HG03342 (cell line): ENCODE results near the gene FHIP1B.

Experiments
- ATAC-seq: cut with Tn5 transposase; IDR thresholded peaks from one replicate; pipeline ENCODE4 v1.9.1; 2021; ENCODE audit warnings: mild to moderate bottlenecking, moderate library complexity; ENCODE audit not compliant: unreplicated experiment

Gene FHIP1B

DNA sequence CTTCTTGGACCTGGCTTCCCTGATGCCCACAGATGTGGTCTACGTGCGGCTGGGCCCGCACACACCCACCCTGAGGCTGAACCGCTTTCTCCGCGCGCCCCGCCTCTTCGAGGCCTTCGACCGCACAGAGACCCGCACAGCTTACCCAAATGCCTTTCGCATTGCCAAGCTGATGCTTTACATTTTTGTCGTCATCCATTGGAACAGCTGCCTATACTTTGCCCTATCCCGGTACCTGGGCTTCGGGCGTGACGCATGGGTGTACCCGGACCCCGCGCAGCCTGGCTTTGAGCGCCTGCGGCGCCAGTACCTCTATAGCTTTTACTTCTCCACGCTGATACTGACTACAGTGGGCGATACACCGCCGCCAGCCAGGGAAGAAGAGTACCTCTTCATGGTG lies 5.7 kb upstream of the FHIP1B start:
- no peak for ATAC-seq

DNA sequence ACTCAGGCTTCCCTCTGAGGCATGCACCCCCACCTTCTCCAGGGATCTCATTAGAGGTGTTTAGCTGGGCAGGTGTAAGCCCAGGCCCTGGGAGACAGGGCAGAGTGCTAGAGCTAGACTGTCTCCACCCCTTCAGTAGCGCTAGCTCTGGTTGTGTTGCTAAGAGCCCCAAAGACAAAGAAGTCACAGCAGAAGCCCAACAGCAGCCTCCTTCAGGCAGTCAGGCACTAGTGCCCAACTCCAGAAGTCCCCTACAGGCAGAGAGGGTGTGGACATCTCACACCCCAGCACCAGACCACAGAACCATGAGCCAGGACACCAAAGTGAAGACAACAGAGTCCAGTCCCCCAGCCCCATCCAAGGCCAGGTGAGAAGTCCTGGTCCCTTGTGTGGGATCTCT lies 4.5 kb upstream of the FHIP1B start, which contains the start of gene CNGA4:
CNGA4 (plus strand) TSS at position 188 of the 400 bp plus-strand sequence; CDS start at position 306, 118 bp downstream.
- no peak for ATAC-seq

DNA sequence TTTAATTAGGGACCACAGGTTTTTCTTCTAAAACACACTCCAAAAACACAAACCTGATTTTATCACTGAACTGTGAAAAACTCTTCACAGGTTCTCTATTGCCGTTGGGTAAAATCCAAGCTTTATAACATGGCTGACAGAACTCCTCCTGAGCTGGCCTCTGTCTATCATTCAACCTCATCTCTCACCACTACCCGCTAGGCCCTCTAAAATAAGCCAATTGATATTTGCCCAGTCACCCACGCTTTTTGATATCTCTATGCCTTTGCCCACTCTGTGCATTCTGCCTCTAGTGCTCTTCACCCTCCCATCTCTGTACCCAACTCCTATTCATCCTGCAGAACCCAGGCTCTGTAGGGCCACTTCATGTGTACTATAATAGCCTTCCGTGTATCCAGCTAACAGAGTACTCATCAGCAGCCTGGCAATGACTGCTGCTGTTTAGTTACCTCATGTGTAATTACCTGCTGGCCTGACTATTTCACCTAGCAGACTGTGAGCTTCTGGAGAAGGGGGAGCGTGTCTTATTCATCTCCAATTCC lies 3.4 kb upstream of the FHIP1B start:
- ATAC-seq = no peak

DNA sequence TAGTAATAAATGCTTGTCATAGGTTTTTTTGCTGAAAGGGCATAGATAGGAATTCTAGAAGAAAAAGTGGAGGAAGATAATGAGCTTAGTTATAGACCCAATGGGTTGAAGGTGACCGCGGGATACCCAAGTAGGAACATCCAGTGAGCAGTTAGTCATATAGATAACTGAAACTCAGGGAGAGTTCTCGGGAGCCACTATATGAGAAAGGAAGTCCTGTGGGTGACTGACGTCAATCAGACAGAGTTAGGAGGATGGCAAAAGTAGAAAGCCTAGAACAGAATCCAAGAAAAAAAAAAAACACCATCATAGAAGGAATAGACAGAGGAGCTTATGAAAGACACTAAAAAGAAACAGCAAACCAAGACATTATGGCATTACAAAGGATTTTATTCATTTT lies 2.8 kb upstream of the FHIP1B start:
- no peak for ATAC-seq

DNA sequence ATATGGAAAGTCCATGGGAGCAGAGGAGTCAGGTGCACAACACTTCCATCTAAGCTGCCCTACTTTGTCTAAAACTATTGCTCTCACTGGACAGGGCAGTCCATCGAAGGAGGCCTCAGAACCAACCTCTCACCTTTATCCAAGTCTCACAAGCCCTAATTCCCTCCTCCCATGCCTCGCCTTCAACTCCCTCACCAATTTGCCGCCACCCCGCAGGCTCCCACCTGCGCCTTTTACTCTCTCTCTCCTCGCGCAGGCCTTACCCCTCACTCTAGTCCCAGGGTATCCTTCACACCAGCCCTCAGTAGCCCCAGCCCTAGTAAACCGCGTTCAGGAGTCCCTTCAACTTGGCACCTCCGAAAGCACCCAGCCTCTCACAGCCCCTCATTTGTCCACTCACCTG lies 451 bp downstream of the FHIP1B start:
- ATAC-seq = no peak

DNA sequence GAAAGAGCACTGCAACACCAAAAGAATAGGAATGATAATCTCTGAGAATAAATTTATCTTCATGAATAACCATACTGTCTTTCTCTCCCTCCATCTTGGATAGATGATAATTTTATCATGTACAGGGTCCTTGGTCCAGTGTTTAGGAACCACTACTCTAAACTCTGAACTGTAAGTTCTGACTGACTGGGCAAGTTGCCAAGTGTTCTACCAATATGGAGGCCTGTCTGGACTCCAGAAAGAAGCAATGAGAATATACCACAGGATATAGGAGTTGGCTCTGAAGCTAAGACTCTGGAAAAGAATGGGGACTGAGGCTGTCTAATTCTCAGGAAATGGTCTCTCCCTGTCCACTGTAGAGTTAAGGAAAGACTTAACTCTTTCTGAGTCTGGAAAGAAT lies 1.5 kb downstream of the FHIP1B start:
- no peak for ATAC-seq

DNA sequence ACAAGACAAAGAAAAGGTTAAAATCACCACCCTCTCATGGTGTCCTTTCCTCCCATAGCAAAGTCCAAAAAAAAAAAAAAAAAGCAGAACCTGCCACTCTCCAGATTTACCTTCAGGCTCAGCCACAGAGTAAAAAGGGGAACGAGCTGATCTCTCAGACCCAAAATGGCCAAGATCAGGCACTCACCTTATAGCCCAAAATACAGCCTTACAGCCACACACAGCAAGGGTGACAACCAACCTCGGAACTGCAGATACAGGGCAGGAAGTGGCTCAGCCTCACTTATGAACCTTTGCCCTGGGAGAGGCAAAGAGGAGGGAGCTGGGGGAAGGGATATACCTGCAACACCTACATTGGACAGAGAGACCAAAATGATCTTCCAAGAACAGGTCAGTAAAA lies 4.5 kb downstream of the FHIP1B start:
- ATAC-seq = no peak

DNA sequence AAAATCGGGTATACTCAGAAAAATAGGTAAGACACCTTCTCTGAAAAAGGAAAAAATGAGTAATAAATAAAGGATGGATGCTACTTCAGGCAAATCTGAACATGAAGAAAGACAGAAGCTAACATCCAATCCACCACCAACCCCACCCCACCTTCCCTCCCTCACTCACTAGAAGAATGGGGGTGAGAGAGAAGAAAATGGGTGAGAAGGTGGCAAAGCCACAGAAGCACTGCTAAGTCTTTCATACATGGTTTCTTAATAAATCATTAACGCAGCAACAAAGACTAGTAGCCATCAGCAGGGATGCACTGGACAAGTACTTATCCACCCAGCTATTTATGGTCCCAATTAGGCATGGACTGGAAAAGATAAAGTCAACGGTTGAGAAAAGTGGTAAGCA lies 5.9 kb downstream of the FHIP1B start:
- no peak for ATAC-seq

DNA sequence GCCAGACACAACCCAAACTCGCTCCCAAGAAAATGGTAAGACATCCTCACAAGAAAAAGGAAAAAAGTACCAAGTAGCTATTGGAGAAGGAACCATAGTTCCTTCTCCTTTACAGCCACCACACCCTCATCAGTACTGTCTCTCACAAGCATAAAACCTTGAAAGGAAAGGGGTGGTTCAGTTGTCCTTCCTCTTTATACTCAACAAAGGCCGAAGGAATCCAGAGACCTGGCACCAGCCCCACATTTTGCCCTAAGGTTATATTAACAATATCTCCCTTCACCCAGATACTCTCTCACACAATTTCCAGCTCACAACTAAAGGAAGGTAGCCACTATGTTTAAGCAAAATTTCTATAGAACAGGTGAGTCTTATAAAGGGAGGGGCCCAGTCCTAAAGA lies 8.5 kb downstream of the FHIP1B start:
- no peak for ATAC-seq

DNA sequence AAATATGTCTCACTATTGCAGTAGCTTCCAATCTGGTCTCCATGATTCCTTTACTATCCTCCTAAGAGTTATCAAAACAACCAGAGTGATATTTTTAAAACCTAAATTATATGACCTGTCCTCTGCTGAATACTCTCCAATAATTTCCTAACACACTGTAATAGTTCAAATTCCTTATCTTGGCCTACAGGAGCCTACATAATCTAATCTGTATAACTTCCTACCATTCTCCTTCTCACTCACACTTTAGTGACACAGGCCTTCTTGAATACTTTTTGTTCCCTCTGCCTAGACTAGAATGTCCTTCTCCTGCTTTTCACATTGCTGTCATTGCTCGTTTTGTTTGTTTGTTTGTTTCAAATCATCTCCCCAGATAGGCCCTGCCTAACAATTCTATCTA lies 9.4 kb downstream of the FHIP1B start:
- no peak for ATAC-seq

DNA sequence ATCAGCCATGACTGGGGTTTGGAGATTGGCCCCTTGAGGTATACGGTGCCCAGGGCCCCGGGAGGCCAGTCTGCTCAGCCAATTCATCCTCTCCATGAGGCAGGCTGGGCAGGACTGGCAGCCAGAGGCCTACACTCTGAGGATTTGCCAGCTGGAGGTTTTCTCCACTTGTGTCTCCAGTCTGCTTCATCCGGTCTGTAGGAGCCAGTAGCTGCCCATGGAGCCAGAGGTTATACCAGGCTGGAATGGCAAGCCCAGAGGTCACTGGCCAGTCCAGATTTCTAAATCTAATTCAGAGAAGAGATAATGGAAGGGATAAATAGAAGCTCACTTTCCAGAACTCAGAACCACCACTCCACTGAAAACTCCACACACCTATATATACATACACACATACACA lies 10.0 kb downstream of the FHIP1B start:
- no peak for ATAC-seq

DNA sequence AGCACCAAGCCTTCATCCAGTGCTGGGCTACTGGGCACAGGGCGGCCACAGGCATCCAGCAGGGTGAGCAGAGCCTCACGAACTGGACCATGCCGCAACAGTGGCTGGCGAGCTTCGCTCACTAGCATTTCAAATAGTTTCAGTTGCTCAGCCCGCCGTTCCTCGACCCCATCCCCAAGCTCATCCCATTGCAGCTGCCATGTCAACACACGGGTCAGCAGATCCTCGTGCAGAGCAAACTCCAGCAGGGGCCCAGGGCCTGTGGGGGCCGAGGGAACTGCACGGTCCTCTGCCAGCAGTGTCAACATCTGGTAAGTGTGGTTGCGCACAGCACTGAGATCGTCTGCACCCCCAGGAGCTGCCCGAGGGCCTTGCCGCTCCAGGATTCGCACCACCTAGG lies 10.6 kb downstream of the FHIP1B start:
- no peak for ATAC-seq

DNA sequence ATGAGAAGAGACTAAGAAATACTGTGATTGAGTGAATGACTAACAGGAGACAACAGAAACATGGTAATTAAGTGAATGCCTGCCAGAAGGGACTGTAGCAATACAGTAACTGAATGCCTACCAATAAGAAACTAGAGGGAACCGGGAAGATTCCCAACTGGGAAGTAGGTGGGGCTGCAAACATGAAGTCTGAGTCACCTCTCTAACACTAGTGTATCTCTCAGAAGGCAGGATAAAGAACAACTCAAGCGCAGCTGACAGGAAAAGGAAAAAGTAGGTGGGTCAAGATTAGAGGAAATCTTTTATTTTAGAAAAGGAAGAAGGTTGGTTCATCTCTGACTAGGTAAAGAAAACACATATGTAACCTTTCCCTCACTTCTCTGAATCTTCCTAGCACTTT lies 15.1 kb downstream of the FHIP1B start:
- ATAC-seq = no peak

DNA sequence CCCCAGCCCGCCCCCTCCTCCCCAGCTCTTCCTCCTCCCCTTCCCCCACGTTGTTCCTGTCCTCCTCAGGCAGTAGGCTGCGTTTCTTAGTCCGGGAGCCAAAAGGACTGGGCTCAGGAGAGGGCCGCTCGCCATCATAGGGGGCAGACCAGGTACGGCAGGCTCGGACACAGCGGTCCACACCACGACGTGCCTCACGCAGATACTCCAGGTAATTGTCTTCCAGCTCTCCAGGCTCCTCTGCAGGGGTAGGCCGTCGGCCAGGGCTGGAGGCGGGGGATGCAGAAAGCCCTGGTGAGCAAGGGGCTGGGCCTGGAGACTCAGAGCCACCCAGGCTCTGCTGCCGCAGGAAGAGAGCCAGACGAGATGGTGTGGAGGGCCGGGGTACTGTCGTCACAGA lies 16.7 kb downstream of the FHIP1B start:
- no peak for ATAC-seq

DNA sequence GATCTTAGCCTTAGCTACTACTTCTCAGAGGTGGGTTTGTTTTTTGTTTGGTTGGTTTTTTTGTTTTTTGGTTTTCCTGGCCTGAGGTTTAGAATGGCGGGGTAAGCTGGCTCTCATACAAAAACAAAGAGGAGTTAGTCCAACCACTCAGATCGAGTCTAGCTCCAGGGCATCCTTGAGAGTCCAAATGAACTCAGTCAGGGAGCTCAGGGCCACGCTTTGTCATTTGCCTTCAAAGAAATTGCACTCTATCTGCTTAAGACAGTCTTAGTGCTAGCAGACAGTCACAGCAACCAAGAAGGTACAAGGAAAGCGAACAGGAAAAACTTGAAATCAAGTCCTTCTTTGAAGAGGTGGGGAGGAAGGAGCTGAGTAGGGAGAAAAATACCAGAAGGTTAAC lies 17.9 kb downstream of the FHIP1B start:
- no peak for ATAC-seq

DNA sequence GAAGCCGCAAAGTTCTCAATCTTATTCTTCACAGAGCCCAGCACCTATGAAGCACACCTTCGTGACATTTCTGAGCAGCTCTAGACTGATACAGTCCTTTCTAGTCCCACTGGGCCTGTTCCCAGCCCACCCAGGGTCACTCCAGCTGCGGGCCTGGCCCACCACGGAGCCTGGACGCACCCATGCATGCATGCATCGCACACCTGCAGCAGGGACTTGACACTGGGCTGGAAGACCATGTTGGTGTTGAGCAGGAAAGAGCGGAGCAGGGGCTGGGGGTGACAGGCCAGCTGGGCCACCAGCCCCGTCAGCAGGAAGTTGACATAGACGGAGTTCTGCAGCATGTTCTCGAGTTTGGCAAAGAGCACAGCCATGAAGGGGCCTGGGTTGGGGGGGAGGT lies 19.9 kb downstream of the FHIP1B start:
- no peak for ATAC-seq

DNA sequence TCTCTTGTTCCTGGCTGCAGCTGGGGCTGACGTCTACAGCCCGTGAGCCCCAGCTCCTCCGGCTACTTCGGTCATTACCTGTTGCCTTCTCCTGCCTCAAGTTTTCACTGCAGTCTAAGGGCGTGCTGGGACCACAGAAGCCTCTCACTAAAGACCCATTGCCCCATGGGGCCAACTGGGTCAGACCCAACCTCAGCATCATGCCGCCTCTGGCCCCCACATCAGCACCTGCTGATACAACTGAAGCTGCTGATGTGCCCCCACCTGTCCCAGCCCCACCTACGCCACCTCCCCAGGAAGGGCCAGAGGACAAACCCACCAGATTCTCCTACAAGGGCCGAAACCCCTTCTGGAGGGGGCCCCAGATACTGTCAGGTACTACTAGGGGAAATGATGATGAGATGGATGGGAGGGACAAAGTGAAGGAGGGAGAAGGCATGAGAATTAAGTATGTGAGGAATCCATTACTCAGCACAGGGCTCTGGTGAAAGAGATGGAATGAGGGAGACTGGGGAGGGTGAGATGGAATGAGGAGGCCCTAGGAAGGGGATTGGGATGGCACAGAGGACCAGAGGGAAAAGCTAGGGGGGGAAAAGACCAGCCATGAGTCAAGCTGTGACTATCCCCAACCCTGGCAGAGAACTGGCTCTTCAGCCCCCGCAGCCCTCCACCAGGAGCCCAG lies 24.0 kb downstream of the FHIP1B start:
- ATAC-seq = no peak

DNA sequence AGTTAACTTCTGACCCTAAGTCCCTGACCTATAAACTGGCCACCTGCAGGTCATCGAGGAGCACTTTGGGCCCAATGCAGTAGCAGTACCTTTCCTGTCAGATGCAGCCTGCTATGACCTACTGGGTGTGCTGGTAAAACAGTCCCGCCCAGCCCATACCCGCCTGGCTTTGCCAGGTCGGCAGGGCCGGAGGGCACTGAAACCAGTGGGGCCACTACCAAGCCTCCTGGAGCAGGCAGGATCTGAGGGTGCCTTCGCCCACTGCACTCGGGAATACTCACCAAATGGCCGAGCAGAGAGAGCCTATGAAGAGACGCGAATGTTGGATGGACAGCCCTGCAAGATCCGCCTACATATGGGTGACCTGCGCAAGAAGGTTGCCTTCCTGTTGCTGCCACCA lies 24.6 kb downstream of the FHIP1B start:
- no peak for ATAC-seq

DNA sequence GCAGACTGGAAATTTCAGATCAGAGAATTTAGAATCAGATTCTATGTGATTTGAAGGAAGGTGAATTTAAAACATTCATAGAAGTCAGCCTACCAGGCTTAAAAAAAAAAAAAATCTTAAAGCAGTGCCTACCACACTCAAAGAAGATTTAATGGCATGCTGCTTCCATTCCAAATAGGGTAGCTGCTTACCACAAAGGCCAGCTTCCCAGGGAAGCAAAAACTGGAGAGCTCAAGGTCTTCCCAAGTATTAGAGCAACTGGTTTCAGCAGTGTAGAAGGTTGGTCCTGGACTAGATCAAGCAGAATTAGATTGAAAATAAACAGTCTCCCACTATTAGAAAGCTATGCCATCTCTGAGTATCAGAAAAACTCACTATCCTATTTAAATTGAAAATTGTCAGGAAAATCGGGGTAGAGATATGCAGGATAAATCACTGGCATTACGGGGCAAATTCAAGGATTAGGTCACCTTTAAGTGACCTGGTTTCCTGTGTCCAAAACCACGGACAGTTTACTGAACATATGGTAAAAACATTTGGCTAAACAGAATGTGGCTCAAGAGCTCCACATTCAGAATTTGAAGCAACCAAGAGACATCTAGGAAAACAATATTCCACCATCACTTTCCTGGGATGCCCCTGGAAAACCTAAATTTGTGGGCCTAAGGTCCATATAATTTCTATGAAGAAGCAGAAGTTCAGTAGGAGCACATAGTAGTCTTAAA lies 27.8 kb downstream of the FHIP1B start:
- no peak for ATAC-seq

DNA sequence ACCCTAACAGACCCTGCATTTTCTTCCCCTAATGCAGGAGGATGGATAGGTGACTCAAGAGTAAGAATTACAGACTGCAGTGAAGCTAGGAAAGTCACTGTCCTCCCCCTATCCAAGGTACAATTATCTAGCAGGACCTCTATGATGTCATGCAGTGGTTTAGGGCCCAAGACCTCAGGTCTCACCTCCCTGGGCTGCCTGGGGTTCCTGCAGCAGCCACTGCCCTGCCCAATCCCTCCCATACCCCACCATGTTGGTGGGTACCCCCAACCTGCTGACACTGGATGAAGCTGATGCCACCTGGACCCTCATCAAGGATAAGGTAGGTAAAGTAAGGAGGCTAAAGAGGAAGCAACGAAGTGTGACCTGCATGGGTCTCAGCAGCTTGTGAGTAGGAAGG lies 29.1 kb downstream of the FHIP1B start, which contains the start of gene C11orf42:
C11orf42 (plus strand) TSS at position 192 of the 400 bp plus-strand sequence; CDS start at position 251, 59 bp downstream.
- ATAC-seq = no peak

DNA sequence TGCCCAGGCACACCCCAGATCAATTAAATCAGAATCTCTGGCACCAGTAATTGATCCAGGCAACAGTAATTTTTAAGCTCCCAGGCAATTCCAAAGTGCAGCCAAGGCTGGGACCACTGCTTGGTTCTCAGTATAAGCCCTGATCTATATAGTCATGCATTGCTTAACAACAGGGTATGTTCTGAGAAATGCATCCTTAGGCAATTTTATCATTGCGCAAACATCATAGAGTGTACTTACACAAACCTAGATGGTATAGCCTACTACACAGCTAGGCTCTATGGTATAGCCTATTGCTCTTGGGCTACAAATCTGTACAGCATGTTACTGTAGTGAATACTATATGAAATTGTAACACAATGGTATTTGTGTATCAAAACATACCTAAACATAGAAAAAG lies 29.7 kb downstream of the FHIP1B start:
- no peak for ATAC-seq

DNA sequence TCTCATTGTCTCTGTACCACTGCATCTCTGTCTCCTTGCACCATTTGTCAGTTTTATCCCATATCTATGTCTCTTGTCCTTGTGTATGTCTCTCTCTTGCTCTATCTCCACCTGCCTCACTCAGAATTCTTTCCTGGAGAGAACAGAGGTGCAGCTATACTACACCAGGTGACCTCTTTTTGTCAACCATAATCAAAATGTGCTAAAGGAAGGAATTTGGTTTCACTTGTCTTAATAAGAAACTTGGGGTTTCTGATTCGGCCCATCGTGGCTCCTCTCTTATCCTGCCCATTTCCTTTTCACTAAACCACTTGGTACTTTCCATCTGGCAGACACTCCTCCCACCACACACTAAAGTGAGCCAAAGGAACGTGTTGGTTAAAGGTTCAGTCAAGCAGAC lies 31.1 kb downstream of the FHIP1B start:
- ATAC-seq = peak; percentile 72
